OCI-M1 (cell line): ENCODE measurements around the gene ANKLE2.
A peak's percentile ranks its signal among the peaks of the same experiment; 100 is the strongest.

ENCODE experiments used
- DNase-seq: peaks from one replicate; lab custom pipeline; 2025; lab: John Stamatoyannopoulos, UW

The ANKLE2 gene

GRCh38 chr12:132687211-132688164 is 74.1 kb downstream of the ANKLE2 start, which contains the start of the genes POLE and PXMP2:
Gene POLE, minus strand, starts transcription at chr12:132687342. Its CDS starts 27 bp downstream, at chr12:132687315.
Gene PXMP2, plus strand, starts transcription at chr12:132687587. Its CDS starts 84 bp downstream, at chr12:132687671.
- peak; percentile 98 for DNase-seq

- DNase-seq: no peak
These were observed 74.8 kb downstream of the ANKLE2 start for GRCh38 chr12:132686825-132687210.

DNA sequence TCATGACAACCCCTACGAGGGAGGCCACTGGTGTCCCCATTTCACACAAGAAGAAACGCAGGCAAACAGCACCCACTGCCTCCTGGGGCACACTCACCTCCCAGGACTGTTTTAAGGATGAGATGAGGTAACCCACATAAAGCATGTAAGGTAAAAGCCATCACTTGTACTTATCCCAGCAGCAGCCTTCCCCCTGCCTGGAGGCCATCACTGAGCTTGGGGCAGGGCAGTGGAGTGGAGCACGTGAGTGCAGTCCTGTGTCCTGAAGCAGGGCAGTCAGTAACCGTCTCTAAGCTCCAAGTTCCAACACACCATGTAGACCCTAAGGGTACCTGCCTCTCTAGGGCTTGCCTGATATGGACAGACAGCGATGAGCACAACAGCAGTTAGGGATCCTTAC is 76.2 kb downstream of the ANKLE2 start:
- DNase-seq: no peak

DNA sequence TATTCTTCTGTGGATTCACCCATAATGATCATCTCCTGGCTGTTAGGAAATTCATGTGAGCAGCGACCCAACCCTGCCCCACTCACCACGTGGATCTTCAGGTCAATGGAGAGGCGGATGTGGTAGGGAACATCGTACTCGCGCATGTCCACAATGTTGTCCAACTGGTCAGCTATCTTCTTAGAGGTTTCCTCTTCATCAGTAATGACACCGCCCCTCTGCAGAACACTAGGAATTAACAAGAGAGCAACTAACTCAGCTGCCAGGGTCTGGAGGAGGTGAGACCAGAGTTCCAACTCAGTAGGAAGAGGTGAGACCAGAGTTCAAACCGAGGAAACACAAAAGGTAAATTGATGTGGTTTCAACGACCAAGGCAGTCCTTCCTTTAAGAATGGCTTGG is 84.1 kb downstream of the ANKLE2 start:
- DNase-seq: no peak

GRCh38 chr12:132675757-132676432 is 85.7 kb downstream of the ANKLE2 start:
- no peak for DNase-seq
